Keratinocyte (primary cell): ENCODE data around the gene SMIM28. TPM values are rescaled to one million over a fixed set of nuclear protein-coding genes. Genes with fewer than 3 reads are reported as not detected.

ENCODE experiments used
- DNase-seq: peaks from one replicate; pipeline ENCODE4 v3.0.0-alpha.2; 2011; ENCODE audit warnings: low read depth, missing footprints, low spot score
- FAIRE-seq: peaks from 2 replicates; lab custom pipeline; 2011; peaks lifted over from hg19 to GRCh38; lab: Jason Lieb, UNC
- H2AFZ ChIP-seq: 2 replicates; pipeline ENCODE4 v1.6.0; 2012; ENCODE audit warnings: low read length, control low read depth, inconsistent platforms; ENCODE audit not compliant: control insufficient read depth
- H3K27ac ChIP-seq: 2 replicates; pipeline ENCODE4 v1.5.1; 2011; ENCODE audit warnings: low read length; ENCODE audit not compliant: control insufficient read depth, insufficient read depth
- H3K27me3 ChIP-seq: 3 replicates; pipeline ENCODE4 v1.6.0; 2011; ENCODE audit warnings: low read length; ENCODE audit not compliant: control insufficient read depth, insufficient read depth; ENCODE audit errors: extremely low read depth
- H3K36me3 ChIP-seq, 2 experiments: 2 replicates in 1 of 2; 3 replicates in 1 of 2; pipeline ENCODE4 v1.5.1; 2011; ENCODE audit warnings: low read length in 2 of 2, mild to moderate bottlenecking in 1 of 2; ENCODE audit not compliant: control insufficient read depth in 2 of 2, insufficient read depth in 2 of 2; ENCODE audit errors: extremely low read depth in 1 of 2
- H3K4me1 ChIP-seq: 3 replicates; pipeline ENCODE4 v1.5.1; 2011; ENCODE audit warnings: low read length; ENCODE audit not compliant: control insufficient read depth, insufficient read depth; ENCODE audit errors: extremely low read depth
- H3K4me2 ChIP-seq: 3 replicates; pipeline ENCODE4 v1.6.0; 2011; ENCODE audit warnings: low read depth, low read length; ENCODE audit not compliant: control insufficient read depth, insufficient read depth; ENCODE audit errors: extremely low read depth
- H3K4me3 ChIP-seq, 3 experiments: fragments of 200-600 bp in 1 of 3; sonication (generic) in 1 of 3; 2 replicates in 2 of 3; 3 replicates in 1 of 3; pipeline ENCODE4 v1.5.1; 2011 to 2016; ENCODE audit warnings: low read length in 3 of 3, mild to moderate bottlenecking in 3 of 3, control low read depth in 2 of 3, inconsistent platforms in 1 of 3, low read depth in 1 of 3, mixed read lengths in 1 of 3, mixed run types in 1 of 3, moderate library complexity in 1 of 3; ENCODE audit not compliant: control insufficient read depth in 2 of 3, insufficient read depth in 2 of 3; ENCODE audit errors: extremely low read depth in 1 of 3
- H3K79me2 ChIP-seq: 2 replicates; pipeline ENCODE4 v1.6.0; 2012; ENCODE audit warnings: low read length; ENCODE audit not compliant: control insufficient read depth, insufficient read depth
- H3K9ac ChIP-seq: 3 replicates; pipeline ENCODE4 v1.6.0; 2011; ENCODE audit warnings: low read length; ENCODE audit not compliant: control insufficient read depth, insufficient read depth; ENCODE audit errors: extremely low read depth
- H3K9me1 ChIP-seq: 3 replicates; pipeline ENCODE4 v1.6.0; 2011; ENCODE audit warnings: low read length; ENCODE audit not compliant: control insufficient read depth, insufficient read depth; ENCODE audit errors: extremely low read depth
- H3K9me3 ChIP-seq: 2 replicates; pipeline ENCODE4 v1.5.1; 2012; ENCODE audit warnings: low read depth, low read length; ENCODE audit not compliant: control insufficient read depth
- H4K20me1 ChIP-seq: 3 replicates; pipeline ENCODE4 v1.6.0; 2011; ENCODE audit warnings: low read length; ENCODE audit not compliant: control insufficient read depth, insufficient read depth; ENCODE audit errors: extremely low read depth
- EZH2 ChIP-seq: IDR thresholded peaks from one replicate; pipeline ENCODE4 v1.6.1; 2012; ENCODE audit warnings: inconsistent platforms, mild to moderate bottlenecking, low read length, moderate library complexity
- dilution Hi-C: fragments of 300-500 bp; cut with MboI; formaldehyde crosslinking; loops from one replicate; pipeline ENCODE4 v1.7.0; 2020; ENCODE audit warnings: low sequenced_read_pairs; ENCODE audit not compliant: extremely low pct_ligation_motif_present
- polyA plus RNA-seq, 5 experiments: library from polyadenylated mRNA; depleted of rRNA in 3 of 5; stranded (reverse) in 3 of 5; stranded (forward) in 1 of 5; unstranded in 1 of 5; fragments of >200 nt; gene quantifications; 1 replicate in 1 of 5; 2 replicates in 3 of 5; 3 replicates in 1 of 5; pipeline versions ENCODE4 v1.2.1 to v1.2.3, GENCODE V29; 2011 to 2012; ENCODE audit warnings: missing spikeins in 2 of 5, low read depth in 1 of 5, low replicate concordance in 1 of 5
- TF ChIP-seq, protein P1 (sequence below), 3 experiments: IDR thresholded peaks in 1 of 3; conservative IDR thresholded peaks in 1 of 3; optimal IDR thresholded peaks in 1 of 3; 2 replicates in 2 of 3; 3 replicates in 1 of 3; pipeline versions ENCODE3 to v1.5.1; 2011; ENCODE audit warnings: low read length in 3 of 3, mild to moderate bottlenecking in 3 of 3, moderate library complexity in 2 of 3, control low read depth in 1 of 3, inconsistent platforms in 1 of 3; ENCODE audit not compliant: insufficient read depth in 2 of 3; ENCODE audit errors: extremely low read depth in 1 of 3

SMIM28 gene
- polyA plus RNA-seq, 1 donor (not counting 4 experiments of a cell fraction or from before 2014, with no cell fraction given): not detected

DNA sequence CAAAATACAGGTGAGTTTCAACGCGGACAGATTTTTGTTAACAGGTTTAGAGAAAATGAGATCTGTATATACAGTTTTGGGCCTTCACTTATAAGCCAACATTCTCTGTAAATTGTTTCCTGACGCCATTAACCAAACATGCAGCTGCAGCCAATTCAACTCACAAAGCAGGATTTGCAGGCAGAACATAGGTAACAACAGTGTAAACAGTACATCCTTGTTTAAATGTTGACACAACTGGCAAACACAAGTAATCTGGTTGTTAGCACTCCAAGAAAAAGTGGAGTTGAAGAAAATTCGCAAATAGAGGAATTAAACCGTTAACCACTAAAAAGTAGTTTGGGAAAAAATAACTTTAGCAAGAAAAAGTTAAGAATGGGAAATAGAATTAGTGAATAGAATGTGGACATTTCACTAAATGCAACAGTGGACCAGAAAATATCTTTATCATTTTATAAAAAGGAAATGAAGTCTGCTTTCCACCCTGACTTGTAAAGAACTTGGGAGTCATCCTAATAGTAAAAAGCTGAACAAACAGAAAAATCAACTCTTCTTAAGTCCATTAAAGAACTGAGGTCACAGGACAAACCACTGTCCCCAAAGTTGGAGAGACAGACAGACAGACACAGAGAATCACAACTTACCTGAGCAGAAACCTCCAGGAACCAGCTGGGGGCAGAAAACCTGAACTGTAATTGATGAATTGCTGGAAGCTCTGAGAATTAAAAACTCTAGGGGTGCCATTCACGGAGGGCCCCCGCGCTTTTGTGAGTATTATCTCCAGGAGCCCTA, 10.1 kb downstream of the SMIM28 start:
- FAIRE-seq (no peak), DNase-seq (no peak)
- no peak overlapping the region for H3K4me2 ChIP-seq
- H3K4me3 ChIP-seq: no peak overlapping the region
- no peak for TF ChIP-seq EZH2
- TF ChIP-seq, protein P1, sequence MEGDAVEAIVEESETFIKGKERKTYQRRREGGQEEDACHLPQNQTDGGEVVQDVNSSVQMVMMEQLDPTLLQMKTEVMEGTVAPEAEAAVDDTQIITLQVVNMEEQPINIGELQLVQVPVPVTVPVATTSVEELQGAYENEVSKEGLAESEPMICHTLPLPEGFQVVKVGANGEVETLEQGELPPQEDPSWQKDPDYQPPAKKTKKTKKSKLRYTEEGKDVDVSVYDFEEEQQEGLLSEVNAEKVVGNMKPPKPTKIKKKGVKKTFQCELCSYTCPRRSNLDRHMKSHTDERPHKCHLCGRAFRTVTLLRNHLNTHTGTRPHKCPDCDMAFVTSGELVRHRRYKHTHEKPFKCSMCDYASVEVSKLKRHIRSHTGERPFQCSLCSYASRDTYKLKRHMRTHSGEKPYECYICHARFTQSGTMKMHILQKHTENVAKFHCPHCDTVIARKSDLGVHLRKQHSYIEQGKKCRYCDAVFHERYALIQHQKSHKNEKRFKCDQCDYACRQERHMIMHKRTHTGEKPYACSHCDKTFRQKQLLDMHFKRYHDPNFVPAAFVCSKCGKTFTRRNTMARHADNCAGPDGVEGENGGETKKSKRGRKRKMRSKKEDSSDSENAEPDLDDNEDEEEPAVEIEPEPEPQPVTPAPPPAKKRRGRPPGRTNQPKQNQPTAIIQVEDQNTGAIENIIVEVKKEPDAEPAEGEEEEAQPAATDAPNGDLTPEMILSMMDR (optimal IDR thresholded peaks at IDR 0.05 in 1 of 3, IDR thresholded peaks at IDR 0.05 in 1 of 3, conservative IDR thresholded peaks at IDR 0.05 in 1 of 3; ENCODE audit: extremely low read depth in 1 of 3, insufficient read depth in 2 of 3, low read length in 3 of 3): no peak
- no peaks in the 10 kb centered on the region for H4K20me1 ChIP-seq
- H2AFZ ChIP-seq: no peak overlapping the region
- dilution Hi-C loops: no loop called here
- no peak overlapping the region for H3K27ac ChIP-seq
- H3K9me1 ChIP-seq: no peaks in the 10 kb centered on the region
- no peaks in the 10 kb centered on the region for H3K79me2 ChIP-seq
- no peak overlapping the region for H3K9ac ChIP-seq
- H3K27me3 ChIP-seq: no peaks in the 10 kb centered on the region
- no peaks in the 10 kb centered on the region for H3K9me3 ChIP-seq
- no peaks in the 10 kb centered on the region for H3K36me3 ChIP-seq
- no peaks in the 10 kb centered on the region for H3K4me1 ChIP-seq

DNA sequence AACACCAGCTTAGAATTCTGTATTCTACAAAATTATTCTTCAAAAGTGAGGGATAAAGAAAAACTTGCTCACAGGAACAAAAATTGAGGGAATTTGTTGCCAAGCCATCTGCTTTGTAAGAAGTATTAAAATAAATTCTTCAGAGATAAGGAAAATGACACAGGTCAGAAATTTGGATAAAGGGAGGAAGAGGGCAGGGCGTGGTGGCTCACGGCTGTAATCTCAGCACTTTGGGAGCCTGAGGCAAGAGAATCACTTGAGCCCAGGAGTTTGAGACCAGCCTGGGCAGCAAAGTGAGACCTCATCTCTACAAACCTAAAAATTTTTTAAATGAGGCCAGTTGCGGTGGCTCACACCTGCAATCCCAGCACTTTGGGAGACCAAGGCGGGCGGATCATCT, 11.8 kb downstream of the SMIM28 start:
- no peaks in the 10 kb centered on the region for H3K27me3 ChIP-seq
- H3K9me3 ChIP-seq: no peaks in the 10 kb centered on the region
- H4K20me1 ChIP-seq: no peaks in the 10 kb centered on the region
- FAIRE-seq (no peak), DNase-seq (no peak)
- TF ChIP-seq EZH2: no peak
- TF ChIP-seq, protein P1 (optimal IDR thresholded peaks at IDR 0.05 in 1 of 3, IDR thresholded peaks at IDR 0.05 in 1 of 3, conservative IDR thresholded peaks at IDR 0.05 in 1 of 3; ENCODE audit: extremely low read depth in 1 of 3, insufficient read depth in 2 of 3, low read length in 3 of 3): no peak
- no peak overlapping the region for H3K4me2 ChIP-seq
- dilution Hi-C loops: no loop called here
- H3K9me1 ChIP-seq: no peaks in the 10 kb centered on the region
- H3K27ac ChIP-seq: no peak overlapping the region
- no peaks in the 10 kb centered on the region for H3K4me1 ChIP-seq
- no peaks in the 10 kb centered on the region for H3K79me2 ChIP-seq
- H2AFZ ChIP-seq: no peak overlapping the region
- H3K9ac ChIP-seq: no peak overlapping the region
- H3K36me3 ChIP-seq: no peaks in the 10 kb centered on the region
- H3K4me3 ChIP-seq: no peak overlapping the region
